Spinal cord (tissue), 10 donors: ENCODE data around the gene ZNF384. TPM values are rescaled to one million over a fixed set of nuclear protein-coding genes. Genes with fewer than 3 reads are reported as not detected.

Experiments used
- DNase-seq, 6 donors: peaks; one replicate each; pipeline versions ENCODE4 v3.0.0 to v3.0.0-alpha.2; 2013 to 2015; ENCODE audit warnings: low spot score in 6 of 6, low read depth in 4 of 6
- H3K27ac ChIP-seq: one replicate; pipeline ENCODE4 v1.5.1; 2013; ENCODE audit warnings: low read depth, low read length, control low read depth
- H3K27me3 ChIP-seq: one replicate; pipeline ENCODE4 v1.6.1; 2013; ENCODE audit warnings: low read length; ENCODE audit not compliant: control insufficient read depth, insufficient read depth
- H3K36me3 ChIP-seq: one replicate; pipeline ENCODE4 v1.6.1; 2013; ENCODE audit warnings: low read length; ENCODE audit not compliant: control insufficient read depth, insufficient read depth
- H3K4me1 ChIP-seq: one replicate; pipeline ENCODE4 v1.6.1; 2013; ENCODE audit warnings: low read length; ENCODE audit not compliant: control insufficient read depth, insufficient read depth
- H3K4me3 ChIP-seq: one replicate; pipeline ENCODE4 v1.5.1; 2013; ENCODE audit warnings: low read depth, low read length, control low read depth
- H3K9me3 ChIP-seq: one replicate; pipeline ENCODE4 v1.6.1; 2013; ENCODE audit warnings: low read length; ENCODE audit not compliant: control insufficient read depth, insufficient read depth
- WGBS: methylation state at CpG from one replicate; pipeline ENCODE4 v1.1.5; 2013; ENCODE audit warnings: missing lambda C conversion rate; ENCODE audit not compliant: insufficient coverage; 5-methylcytosine and 5-hydroxymethylcytosine counted together
- polyA plus RNA-seq, 2 donors: library from polyadenylated mRNA; unstranded; fragments of 120-200 nt; gene quantifications; one replicate each; pipeline ENCODE4 v1.2.1, GENCODE V29; 2013; ENCODE audit not compliant: insufficient read length in 2 of 2
- total RNA-seq, 2 donors: library from RNA; depleted of rRNA in 1 of 2; stranded (reverse); fragments of 120-200 nt in 1 of 2; fragments of >200 nt in 1 of 2; gene quantifications; one replicate each; pipeline versions ENCODE4 v1.2.3 to v1.2.4, GENCODE V29; 2013 to 2014
- donor health status: healthy.

The ZNF384 gene
- total and polyA plus RNA-seq, 4 donors, result 14.9 to 80.2 (median 50.2) TPM

DNA sequence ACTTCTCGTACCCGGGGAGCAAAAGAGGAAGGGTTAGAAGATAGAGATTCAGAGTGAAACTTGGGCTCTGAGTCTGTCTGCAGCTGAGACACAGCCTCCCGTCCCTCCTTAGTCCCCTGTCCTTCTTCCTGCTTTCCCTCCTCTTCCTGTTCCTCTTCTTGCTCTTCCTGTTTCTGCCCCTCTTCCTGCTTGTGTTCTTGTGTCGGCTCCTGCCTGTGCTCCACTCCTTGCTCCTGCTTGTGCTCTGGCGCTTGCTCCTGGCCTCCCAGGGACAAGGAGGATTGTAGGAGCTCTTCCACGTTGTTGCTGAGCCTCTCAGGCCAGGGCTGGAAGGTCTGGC lies 44.9 kb downstream of the ZNF384 start:
- Histone ChIP-seq H3K4me3 (no peak overlapping the region), H3K27me3 (no peaks in the 10 kb centered on the region), H3K4me1 (peaks cover 14% of the 10 kb centered on the region), H3K9me3 (no peaks in the 10 kb centered on the region), H3K36me3 (peaks cover 13% of the 10 kb centered on the region), H3K27ac (peak overlapping the region; percentile 57)
- 80% methylated on average over 2 of the region's 6 CpGs for WGBS
- no peak for DNase-seq

DNA sequence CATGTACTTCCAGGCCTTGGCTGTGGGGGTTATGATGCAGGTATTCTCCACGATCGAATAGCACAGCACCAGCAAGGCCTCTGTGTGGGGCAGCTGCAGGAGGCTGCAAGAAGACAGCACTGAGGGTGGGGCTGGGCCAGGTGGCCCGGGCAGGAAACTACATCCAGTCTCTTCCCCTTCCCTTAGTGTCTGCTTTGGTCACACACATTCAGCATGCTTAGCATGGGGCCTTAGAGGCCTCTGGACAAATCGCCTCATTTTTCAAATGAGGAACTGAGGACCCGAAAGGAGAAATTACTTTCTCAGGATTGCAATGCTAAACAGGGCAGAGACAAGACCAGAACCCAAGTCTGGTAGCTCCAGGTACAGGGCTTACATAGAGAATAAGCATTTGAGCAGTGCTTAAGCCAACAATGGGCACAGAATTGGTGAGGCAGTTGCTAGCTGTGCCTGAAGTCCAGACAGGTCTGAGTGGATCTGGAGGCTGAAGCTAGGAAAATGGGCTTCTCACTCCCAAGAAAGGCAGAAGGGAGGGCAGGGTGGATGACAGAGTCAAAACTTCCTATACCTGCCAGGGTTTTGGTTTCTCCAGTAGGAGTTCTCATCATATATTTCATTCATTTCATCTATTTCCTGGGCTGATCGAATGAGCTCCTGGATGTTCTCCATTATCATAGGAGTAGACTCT lies 45.5 kb downstream of the ZNF384 start:
- no peaks in the 10 kb centered on the region for H3K27me3 ChIP-seq
- peaks cover 14% of the 10 kb centered on the region for H3K4me1 ChIP-seq
- H3K27ac ChIP-seq, result no peak overlapping the region
- no peak for DNase-seq
- 73% methylated on average over 5 of the region's 6 CpGs for WGBS
- peaks cover 10% of the 10 kb centered on the region for H3K36me3 ChIP-seq
- H3K4me3 ChIP-seq, result no peak overlapping the region
- no peaks in the 10 kb centered on the region for H3K9me3 ChIP-seq

DNA sequence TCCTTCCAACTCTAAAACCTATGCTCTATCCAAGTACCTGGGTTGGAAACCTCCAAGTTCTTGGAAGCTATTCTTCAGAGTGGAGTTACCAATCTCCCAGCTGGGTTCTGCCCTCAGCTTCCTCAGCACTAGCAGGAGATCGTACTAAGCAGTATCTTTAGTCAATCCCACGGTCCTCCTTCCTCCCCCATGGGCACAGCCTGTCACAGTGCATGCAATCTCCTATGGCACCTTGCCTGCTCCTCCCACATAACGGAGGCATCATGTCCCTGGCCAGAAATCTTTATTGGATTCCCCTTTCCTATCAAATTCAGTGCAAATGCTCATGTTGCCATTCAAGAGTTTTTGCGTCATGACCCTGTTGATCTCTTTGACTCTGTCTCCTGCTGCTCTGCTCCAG lies 48.0 kb downstream of the ZNF384 start:
- H3K4me1 ChIP-seq, result peaks cover 6% of the 10 kb centered on the region
- H3K27me3 ChIP-seq, result no peaks in the 10 kb centered on the region
- no peak overlapping the region for H3K27ac ChIP-seq
- H3K9me3 ChIP-seq, result no peaks in the 10 kb centered on the region
- DNase-seq, result no peak
- WGBS, result 80% methylated on average over 4 of the region's 4 CpGs
- no peak overlapping the region for H3K4me3 ChIP-seq
- H3K36me3 ChIP-seq, result no peaks in the 10 kb centered on the region

DNA sequence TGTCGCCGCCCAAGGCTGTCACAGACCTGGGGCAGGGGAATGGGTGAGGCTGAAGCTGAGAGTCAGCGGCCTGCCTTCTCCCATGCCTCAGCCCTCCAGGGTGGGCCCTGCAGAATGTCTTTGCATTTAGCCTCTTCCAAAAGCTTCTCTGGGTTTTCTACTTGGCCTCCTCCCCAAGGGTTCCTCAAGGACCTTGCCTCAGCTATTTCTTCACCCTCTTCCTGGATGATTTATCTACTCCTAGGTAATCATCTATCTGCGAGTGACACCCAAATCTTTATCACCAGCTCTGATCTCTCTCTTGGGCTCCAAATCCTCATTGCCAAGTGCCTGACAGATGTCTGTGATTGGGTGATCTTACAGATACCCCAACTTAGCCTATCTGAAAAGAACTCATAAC lies 48.7 kb downstream of the ZNF384 start:
- H3K36me3 ChIP-seq, result peaks cover 2% of the 10 kb centered on the region
- H3K4me3 ChIP-seq, result no peak overlapping the region
- DNase-seq, result no peak
- no peak overlapping the region for H3K27ac ChIP-seq
- no peaks in the 10 kb centered on the region for H3K27me3 ChIP-seq
- no peaks in the 10 kb centered on the region for H3K9me3 ChIP-seq
- peaks cover 6% of the 10 kb centered on the region for H3K4me1 ChIP-seq
- WGBS, result 96% methylated on average over 3 of the region's 4 CpGs

DNA sequence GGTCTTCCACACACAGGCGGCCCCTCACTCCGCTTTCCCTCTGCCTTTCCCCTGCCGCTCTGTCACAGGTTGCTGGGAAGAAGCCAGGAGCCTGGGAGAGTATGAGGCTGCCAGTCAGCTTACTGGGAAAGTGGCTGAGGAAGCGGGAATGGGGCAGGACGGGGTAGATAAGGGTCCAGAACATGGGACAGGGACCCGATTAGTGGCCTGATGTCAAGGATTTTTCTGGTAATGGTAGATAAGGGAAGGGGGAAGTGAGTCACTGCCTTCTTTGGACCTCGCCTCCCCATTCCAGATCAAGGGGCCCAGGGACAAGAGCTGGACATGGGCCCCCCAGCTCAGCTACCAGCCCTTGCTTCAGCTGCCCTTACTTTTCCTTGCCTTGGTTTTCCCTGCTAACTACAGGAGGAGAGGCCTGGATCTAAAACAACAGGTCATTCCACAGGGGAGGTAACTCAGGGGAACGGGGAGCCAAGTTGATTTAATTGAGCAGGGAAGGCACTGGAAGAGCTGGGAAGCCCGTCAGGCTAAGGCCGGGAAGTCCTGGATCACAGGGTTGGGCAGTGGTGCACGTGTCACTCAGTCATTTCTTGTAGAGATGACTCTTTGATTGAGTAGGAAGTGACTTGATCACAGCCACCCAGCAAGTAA lies 49.9 kb downstream of the ZNF384 start:
- no peak overlapping the region for H3K27ac ChIP-seq
- H3K9me3 ChIP-seq, result no peaks in the 10 kb centered on the region
- H3K27me3 ChIP-seq, result no peaks in the 10 kb centered on the region
- WGBS, result 75% methylated on average over 7 of the region's 11 CpGs
- peaks cover 1% of the 10 kb centered on the region for H3K4me1 ChIP-seq
- peaks cover 2% of the 10 kb centered on the region for H3K36me3 ChIP-seq
- DNase-seq, result no peak
- no peak overlapping the region for H3K4me3 ChIP-seq

DNA sequence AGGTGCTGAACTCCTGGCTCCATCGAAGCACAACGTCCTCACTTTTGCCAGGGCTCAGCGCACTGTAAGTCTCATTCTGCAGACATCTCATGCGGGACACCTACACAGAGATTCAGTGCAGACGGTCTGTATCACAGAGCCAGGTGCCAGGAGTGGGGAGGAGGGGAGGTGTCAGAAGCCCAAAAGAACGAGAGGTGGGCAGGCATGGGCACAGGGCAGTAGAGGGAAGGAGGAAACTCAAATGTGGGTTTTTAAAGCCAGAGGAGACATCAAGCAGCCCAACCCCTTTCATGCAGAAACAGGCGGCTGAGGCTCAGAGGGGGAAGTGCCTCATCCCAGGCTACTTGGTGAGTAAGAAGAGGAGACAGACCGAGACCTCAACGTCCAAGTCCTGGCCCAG lies 50.9 kb downstream of the ZNF384 start:
- peaks cover 2% of the 10 kb centered on the region for H3K36me3 ChIP-seq
- no peaks in the 10 kb centered on the region for H3K4me1 ChIP-seq
- no peaks in the 10 kb centered on the region for H3K9me3 ChIP-seq
- WGBS, result 77% methylated on average over 6 of the region's 9 CpGs
- DNase-seq, result no peak
- no peak overlapping the region for H3K4me3 ChIP-seq
- no peaks in the 10 kb centered on the region for H3K27me3 ChIP-seq
- H3K27ac ChIP-seq, result no peak overlapping the region

DNA sequence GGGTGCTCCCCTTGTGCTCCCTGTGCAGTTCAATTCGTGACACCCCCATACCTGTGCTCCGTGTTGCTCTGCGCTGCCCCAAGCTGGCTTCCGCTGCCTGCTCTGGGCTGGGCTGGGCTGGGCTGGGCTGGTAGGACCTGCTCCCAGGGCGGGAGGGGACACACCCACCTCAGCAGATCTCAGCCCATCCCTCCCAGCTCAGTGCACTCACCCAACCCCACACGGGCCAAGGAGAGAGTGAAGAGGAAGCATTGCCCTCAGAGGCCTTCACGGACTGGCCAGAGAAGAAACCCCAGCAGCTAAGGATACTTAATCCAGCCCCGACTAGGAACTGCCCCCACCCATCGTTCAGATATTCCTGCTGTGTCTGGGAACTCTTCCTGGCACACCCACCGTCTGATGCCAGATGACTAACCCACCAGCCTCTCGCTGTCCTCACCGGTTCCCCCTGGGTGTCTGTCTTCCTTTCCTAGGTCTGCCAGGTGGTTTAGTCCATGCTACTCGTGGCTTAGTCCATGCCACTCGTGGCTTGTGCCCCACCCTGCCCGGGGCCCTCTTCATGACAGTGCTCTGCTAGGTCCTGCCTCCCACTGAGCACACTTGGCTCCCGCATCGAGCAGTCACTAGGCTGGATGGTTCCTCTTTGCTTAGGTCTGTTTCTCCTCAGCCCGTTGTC lies 53.2 kb downstream of the ZNF384 start, which contains the start of gene LPAR5:
LPAR5 (minus strand) TSS at position 104 of the 676 bp plus-strand sequence. CDS start 14,711 bp downstream, outside the sequence.
- 61% methylated on average over 15 of the region's 18 CpGs for WGBS

DNA sequence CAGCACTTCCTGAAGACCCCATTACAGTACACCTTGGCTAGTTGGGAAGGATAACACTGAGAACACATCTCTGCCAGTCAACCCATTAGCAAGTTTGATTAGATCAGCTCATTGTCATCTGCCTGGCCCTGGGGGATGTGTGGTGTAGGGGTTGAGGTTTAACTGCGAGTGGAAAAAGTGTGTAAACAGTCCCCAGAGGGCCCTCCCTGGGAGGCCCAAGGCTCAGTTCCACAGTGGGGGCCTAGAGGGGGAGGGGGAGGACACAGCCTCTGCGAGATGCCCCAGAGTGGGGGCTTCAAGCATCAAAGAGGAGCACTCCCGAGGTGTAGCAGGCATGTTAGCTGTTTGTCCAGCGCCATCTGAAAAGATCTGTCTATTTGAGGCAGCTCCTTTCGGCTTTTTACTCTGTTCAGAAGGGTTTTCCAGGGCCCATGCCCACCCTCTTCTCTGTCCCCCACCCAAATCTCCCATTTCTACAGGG lies 53.8 kb downstream of the ZNF384 start:
- Histone ChIP-seq H3K4me3 (no peak overlapping the region), H3K27me3 (no peaks in the 10 kb centered on the region), H3K27ac (no peak overlapping the region), H3K4me1 (peaks cover 8% of the 10 kb centered on the region), H3K9me3 (no peaks in the 10 kb centered on the region), H3K36me3 (peaks cover 2% of the 10 kb centered on the region)
- WGBS, result 46% methylated on average over 5 of the region's 5 CpGs
- DNase-seq, result no peak

More for the DNA sequence above, 53.2 kb downstream of the ZNF384 start, which contains the start of gene LPAR5:
- peaks cover 8% of the 10 kb centered on the region for H3K4me1 ChIP-seq
- no peaks in the 10 kb centered on the region for H3K27me3 ChIP-seq
- no peaks in the 10 kb centered on the region for H3K9me3 ChIP-seq
- no peak for DNase-seq
- peak within 1 kb of the TSS; percentile 64 for H3K27ac ChIP-seq
- H3K4me3 ChIP-seq, result no peak within 1 kb of the TSS
- peaks cover 2% of the 10 kb centered on the region for H3K36me3 ChIP-seq

DNA sequence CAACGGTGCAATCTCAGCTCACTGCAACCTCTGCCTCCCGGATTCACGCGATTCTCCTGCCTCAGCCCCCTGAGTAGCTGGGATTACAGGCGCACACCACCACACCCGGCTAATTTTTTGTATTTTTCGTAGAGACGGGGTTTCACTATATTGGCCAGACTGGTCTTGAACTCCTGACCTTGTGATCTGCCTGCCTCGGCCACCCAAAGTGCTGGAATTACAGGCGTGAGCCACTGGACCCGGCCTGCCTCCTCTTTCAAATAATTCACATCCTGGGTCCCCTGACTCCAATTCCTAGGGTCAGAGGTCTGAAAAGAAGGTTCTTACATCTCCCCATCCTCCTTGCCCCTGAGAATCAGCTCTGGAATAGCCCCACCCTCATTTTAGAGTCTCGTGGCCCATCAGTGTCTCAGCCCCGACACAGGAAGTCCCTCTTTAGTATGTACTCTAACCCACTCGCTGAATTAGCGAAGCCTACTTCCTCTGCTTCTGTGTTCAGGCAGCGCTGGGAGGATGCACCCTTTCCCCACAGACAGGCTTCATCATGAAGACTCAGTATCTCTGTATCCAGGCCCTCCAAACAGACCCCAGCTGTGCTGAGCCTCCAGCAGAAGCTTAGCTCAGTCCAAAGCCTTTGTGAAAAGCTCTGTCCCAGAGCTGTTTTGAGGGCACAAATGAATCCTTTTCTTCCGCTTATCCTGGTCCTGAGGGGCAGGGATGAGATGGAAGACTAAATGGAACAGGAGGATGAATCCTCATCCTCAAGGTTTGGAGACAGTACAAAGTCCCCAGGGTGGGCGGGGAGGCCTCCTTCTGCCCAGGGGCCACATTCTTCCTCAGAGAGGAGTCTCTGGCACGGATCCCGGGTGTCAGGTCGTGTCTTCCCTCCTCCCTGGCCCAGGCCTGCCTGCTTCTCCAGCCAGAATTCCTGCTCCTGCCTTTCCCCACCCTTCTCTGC lies 56.9 kb downstream of the ZNF384 start:
- Histone ChIP-seq H3K27me3 (no peaks in the 10 kb centered on the region), H3K4me3 (no peak overlapping the region), H3K36me3 (peaks cover 2% of the 10 kb centered on the region), H3K4me1 (peaks cover 8% of the 10 kb centered on the region), H3K9me3 (no peaks in the 10 kb centered on the region), H3K27ac (peak overlapping the region; percentile 45)
- WGBS, result 56% methylated on average over 21 of the region's 21 CpGs
- DNase-seq, result no peak
